Activated B cell treated with CpG ODN at 0.5 μM for 24 hours (primary cell): ENCODE measurements around the gene MPPED1. TPM values are rescaled to one million over a fixed set of nuclear protein-coding genes. Genes with fewer than 3 reads are reported as not detected.

Experiments used
- ATAC-seq: fragments of 200-7000 bp; cut with Tn5 transposase; one replicate; pipeline ENCODE4 v1.10.0; 2021; ENCODE audit warnings: low read depth, mild to moderate bottlenecking, moderate library complexity
- CTCF ChIA-PET: fragments of 350-600 bp; sonication (Branson Sonifier 250); formaldehyde crosslinking; loops from one replicate; lab custom pipeline; 2021; ENCODE audit warnings: antibody characterized with exemption; lab: Charles Lee
- POLR2A ChIA-PET: fragments of 350-600 bp; sonication (Branson Sonifier 250); formaldehyde crosslinking; loops from one replicate; lab custom pipeline; 2021; ENCODE audit warnings: antibody characterized with exemption; lab: Charles Lee
- DNase-seq: peaks from one replicate; pipeline ENCODE4 v3.0.0; 2022
- H3K27ac Mint-ChIP-seq: one replicate; pipeline ENCODE4 v1.8.0; 2020; ENCODE audit warnings: mixed read lengths
- H3K27me3 Mint-ChIP-seq: one replicate; pipeline ENCODE4 v1.8.0; 2021; ENCODE audit warnings: mixed read lengths
- H3K36me3 Mint-ChIP-seq: one replicate; pipeline ENCODE4 v1.8.0; 2021; ENCODE audit warnings: low read depth, mixed read lengths
- H3K4me1 Mint-ChIP-seq: one replicate; pipeline ENCODE4 v1.8.0; 2021; ENCODE audit warnings: mixed read lengths
- H3K4me3 Mint-ChIP-seq: one replicate; pipeline ENCODE4 v1.8.0; 2020; ENCODE audit warnings: mild to moderate bottlenecking, mixed read lengths
- H3K9me3 Mint-ChIP-seq: one replicate; pipeline ENCODE4 v1.8.0; 2020; ENCODE audit warnings: mixed read lengths
- intact Hi-C: fragments of 100-400 bp; cut with micrococcal nuclease; formaldehyde crosslinking; loops from one replicate; pipeline ENCODE4 v1.15.1; 2024
- total RNA-seq: library from RNA; stranded (reverse); gene quantifications from 2 replicates; pipeline ENCODE4 v1.2.3, GENCODE V29; 2022
- TF ChIP-seq, protein P1 (sequence below): fragments of 200-600 bp; IDR thresholded peaks from one replicate; pipeline ENCODE4 v1.8.0; 2022; ENCODE audit warnings: antibody characterized with exemption, mild to moderate bottlenecking

The MPPED1 gene
- total RNA-seq, 1 donor from 2014 or later = not detected

DNA sequence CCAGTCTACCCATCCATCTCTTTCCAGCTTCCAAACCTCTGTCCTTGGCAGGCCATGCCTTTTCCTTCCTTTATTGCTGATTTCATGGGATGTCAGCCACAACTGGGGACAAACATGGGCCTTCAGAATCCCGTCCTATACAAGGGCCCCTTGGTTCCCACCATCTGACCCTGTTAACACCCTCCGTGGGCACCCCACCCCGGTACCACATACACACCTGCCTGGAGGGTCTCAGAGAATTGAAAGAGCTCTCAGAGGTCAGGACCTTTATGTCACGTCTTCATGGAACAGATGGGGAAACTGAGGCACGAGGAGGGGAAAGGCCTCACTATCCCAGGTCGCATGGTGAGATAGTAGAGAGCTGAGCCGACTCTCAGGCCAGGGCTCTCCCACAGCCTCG, 53.0 kb downstream of the MPPED1 start:
- peaks cover 17% of the 10 kb centered on the region for H3K9me3 Mint-ChIP-seq
- CTCF ChIA-PET = no interaction called here

DNA sequence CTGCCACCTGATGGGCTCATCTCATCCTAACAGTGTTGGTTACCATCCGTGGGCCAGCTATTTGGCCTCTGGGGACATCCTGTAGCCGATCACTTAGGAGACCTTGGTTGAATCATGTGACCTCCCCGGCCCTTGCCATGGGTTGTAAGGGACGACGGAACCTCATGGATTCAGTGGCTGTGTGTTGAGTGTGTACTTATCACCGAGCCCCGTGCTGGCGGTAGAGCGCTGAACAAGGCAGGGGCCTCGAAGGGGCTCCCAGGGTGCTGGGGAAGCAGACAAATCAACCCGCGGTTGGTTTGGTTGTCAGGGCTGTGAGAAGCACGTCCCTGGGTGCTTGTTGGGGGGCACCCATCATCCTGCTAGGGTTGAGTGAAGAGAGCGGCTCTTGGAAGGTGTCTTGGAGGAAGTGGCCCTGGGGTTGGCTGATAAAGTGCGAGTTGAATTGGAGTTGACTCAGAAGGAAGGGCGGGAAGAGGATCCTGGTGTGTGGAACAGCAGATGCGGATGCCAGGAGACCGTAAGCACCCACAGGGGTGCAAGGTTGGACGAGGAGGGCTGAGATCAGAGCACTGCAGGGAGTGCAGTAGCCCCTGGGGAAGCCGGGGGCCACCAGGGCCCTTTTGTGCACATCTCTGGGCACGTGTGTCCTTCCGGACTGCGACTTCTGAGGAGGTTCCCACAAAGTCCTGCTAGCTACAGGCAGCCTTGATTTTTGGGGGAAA, 53.6 kb downstream of the MPPED1 start:
- peaks cover 32% of the 10 kb centered on the region for H3K27me3 Mint-ChIP-seq
- intact Hi-C loops = no loop called here
- H3K9me3 Mint-ChIP-seq = peaks cover 17% of the 10 kb centered on the region
- POLR2A ChIA-PET = no interaction called here
- no peaks in the 10 kb centered on the region for H3K36me3 Mint-ChIP-seq
- no peaks in the 10 kb centered on the region for H3K4me1 Mint-ChIP-seq
- no peak for DNase-seq
- no peak overlapping the region for H3K27ac Mint-ChIP-seq
- TF ChIP-seq, protein P1, sequence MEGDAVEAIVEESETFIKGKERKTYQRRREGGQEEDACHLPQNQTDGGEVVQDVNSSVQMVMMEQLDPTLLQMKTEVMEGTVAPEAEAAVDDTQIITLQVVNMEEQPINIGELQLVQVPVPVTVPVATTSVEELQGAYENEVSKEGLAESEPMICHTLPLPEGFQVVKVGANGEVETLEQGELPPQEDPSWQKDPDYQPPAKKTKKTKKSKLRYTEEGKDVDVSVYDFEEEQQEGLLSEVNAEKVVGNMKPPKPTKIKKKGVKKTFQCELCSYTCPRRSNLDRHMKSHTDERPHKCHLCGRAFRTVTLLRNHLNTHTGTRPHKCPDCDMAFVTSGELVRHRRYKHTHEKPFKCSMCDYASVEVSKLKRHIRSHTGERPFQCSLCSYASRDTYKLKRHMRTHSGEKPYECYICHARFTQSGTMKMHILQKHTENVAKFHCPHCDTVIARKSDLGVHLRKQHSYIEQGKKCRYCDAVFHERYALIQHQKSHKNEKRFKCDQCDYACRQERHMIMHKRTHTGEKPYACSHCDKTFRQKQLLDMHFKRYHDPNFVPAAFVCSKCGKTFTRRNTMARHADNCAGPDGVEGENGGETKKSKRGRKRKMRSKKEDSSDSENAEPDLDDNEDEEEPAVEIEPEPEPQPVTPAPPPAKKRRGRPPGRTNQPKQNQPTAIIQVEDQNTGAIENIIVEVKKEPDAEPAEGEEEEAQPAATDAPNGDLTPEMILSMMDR = no peak
- ATAC-seq = no peak
- CTCF ChIA-PET = no interaction called here
- no peak overlapping the region for H3K4me3 Mint-ChIP-seq

More for the DNA sequence above, 53.0 kb downstream of the MPPED1 start:
- intact Hi-C loops = no loop called here
- Mint-ChIP-seq H3K36me3 (no peaks in the 10 kb centered on the region), H3K27me3 (peaks cover 27% of the 10 kb centered on the region), H3K4me3 (no peak overlapping the region), H3K27ac (no peak overlapping the region), H3K4me1 (no peaks in the 10 kb centered on the region)
- TF ChIP-seq, protein P1 = no peak
- DNase-seq (no peak), ATAC-seq (no peak)
- POLR2A ChIA-PET = no interaction called here

DNA sequence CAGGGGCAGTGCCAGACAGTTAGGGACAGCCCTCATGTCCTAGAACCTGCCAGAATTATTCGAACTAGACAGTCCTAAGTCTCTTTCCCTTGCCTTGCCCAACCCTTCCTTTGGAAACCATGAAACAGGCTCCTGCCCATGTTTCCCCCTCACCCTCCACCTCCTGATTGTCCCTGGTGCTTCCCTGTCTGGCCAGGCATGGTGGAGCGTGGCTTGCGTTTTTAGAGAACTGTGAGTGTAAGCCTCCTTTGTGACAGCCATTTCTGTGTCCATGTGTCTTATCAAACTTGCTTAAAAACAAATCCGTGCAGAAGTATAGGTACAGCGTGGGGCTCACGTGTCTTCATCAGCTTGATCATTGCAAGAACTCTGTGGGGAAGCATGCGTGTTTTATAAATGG, 54.9 kb downstream of the MPPED1 start:
- H3K4me3 Mint-ChIP-seq = no peak overlapping the region

DNA sequence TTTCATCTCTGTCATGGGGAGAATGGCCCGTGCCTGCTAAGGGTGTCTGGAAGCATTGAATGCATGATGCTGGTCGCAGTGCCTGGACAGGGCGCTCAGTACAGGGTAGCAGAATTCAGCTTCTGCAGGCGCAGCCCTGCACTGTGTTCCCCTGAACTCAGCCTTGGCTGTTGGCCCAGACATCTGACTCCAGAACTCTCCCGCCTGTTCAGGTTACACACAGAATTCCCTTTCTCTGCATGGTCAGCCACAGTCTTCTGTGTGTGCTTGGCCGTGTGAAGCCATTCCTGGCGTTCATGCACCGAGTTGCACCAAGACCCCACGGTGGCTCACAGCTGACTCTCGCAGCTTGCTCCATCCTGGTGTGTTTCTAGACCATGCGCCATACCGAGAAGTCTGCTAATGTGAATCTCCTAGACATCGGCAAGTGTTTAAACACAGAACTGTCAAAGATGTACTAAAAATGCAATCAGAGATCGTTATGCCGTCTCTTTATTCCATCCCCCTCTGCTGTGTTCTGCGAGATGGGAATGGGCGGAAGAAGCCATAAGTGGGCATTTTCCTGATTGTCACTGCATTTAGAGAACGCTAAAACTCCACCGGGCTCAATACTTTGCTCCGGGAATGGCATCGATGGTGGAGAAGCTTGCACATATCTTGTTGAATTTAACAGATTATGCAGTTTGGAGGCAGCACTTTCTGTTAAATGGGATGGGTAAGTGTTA, 55.6 kb downstream of the MPPED1 start:
- H3K4me1 Mint-ChIP-seq = no peaks in the 10 kb centered on the region
- no peak overlapping the region for H3K4me3 Mint-ChIP-seq
- H3K27ac Mint-ChIP-seq = no peak overlapping the region
- DNase-seq (no peak), ATAC-seq (no peak)
- TF ChIP-seq, protein P1 = no peak
- CTCF ChIA-PET = no interaction called here
- peaks cover 35% of the 10 kb centered on the region for H3K27me3 Mint-ChIP-seq
- intact Hi-C loops = no loop called here
- H3K9me3 Mint-ChIP-seq = peaks cover 12% of the 10 kb centered on the region
- POLR2A ChIA-PET = no interaction called here
- no peaks in the 10 kb centered on the region for H3K36me3 Mint-ChIP-seq

More for the DNA sequence above, 54.9 kb downstream of the MPPED1 start:
- CTCF ChIA-PET = no interaction called here
- intact Hi-C loops = no loop called here
- Mint-ChIP-seq H3K9me3 (peaks cover 12% of the 10 kb centered on the region), H3K4me1 (no peaks in the 10 kb centered on the region), H3K27me3 (peaks cover 35% of the 10 kb centered on the region), H3K27ac (no peak overlapping the region), H3K36me3 (no peaks in the 10 kb centered on the region)
- TF ChIP-seq, protein P1 = no peak
- DNase-seq (no peak), ATAC-seq (no peak)
- POLR2A ChIA-PET = no interaction called here

DNA sequence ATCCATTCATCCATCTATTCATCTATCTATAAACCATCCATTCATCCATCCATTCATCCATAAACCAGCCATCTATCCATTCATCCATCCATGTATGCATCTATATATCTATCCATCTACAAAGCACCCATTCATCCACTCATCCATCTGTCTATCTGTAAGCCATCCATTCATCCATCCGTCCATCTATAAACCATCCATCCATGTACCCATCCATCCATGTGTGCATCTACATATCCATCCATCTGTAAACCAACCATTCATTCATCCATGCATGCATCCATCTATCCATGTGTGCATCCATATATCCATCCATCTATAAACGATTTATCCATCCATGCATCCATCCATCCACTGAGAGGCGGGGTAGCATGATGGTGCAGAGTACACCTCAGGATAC, 58.4 kb downstream of the MPPED1 start:
- Mint-ChIP-seq H3K9me3 (no peaks in the 10 kb centered on the region), H3K4me3 (no peak overlapping the region), H3K36me3 (no peaks in the 10 kb centered on the region), H3K27ac (no peak overlapping the region), H3K27me3 (peaks cover 40% of the 10 kb centered on the region), H3K4me1 (no peaks in the 10 kb centered on the region)
- CTCF ChIA-PET = no interaction called here
- ATAC-seq (no peak), DNase-seq (no peak)
- intact Hi-C loops = no loop called here
- TF ChIP-seq, protein P1 = no peak
- POLR2A ChIA-PET = no interaction called here
